OCI-LY1 (cell line): ENCODE data around the gene HLCS.

ENCODE experiments used
- H2AFZ ChIP-seq: fragments of 200-600 bp; sonication (generic), shearing (Covaris generic); 2 replicates; pipeline ENCODE4 v1.6.0; 2014; ENCODE audit warnings: antibody characterized with exemption, mild to moderate bottlenecking, low read length
- H3F3A ChIP-seq: fragments of 200-600 bp; sonication (generic), shearing (Covaris generic); 2 replicates; pipeline ENCODE4 v1.6.0; 2014; ENCODE audit warnings: mild to moderate bottlenecking, antibody characterized with exemption, low read length, moderate library complexity; ENCODE audit not compliant: insufficient read depth
- H3K27ac ChIP-seq: fragments of 200-600 bp; sonication (generic); 2 replicates; pipeline ENCODE4 v1.5.1; 2014; ENCODE audit warnings: low read length, mixed run types, mild to moderate bottlenecking, low read depth; ENCODE audit not compliant: poor library complexity, severe bottlenecking
- H3K27me3 ChIP-seq: fragments of 200-600 bp; sonication (generic); 2 replicates; pipeline ENCODE4 v1.6.0; 2014; ENCODE audit warnings: antibody characterized with exemption, mild to moderate bottlenecking, low read length, moderate library complexity; ENCODE audit not compliant: insufficient read depth
- H3K36me3 ChIP-seq: fragments of 200-600 bp; sonication (generic); 2 replicates; pipeline ENCODE4 v1.6.1; 2014; ENCODE audit warnings: mild to moderate bottlenecking, antibody characterized with exemption, low read length, moderate library complexity, mixed read lengths; ENCODE audit not compliant: insufficient read depth
- H3K4me1 ChIP-seq: fragments of 200-600 bp; sonication (generic); 2 replicates; pipeline ENCODE4 v1.5.1; 2014; ENCODE audit warnings: mild to moderate bottlenecking, low read length, moderate library complexity; ENCODE audit not compliant: insufficient read depth, severe bottlenecking
- H3K4me2 ChIP-seq: fragments of 200-600 bp; sonication (generic), shearing (Covaris generic); 2 replicates; pipeline ENCODE4 v1.6.1; 2014; ENCODE audit warnings: low read length
- H3K4me3 ChIP-seq: fragments of 200-600 bp; sonication (generic); 2 replicates; pipeline ENCODE4 v1.5.1; 2014; ENCODE audit warnings: low read length, low read depth, mild to moderate bottlenecking, mixed read lengths; ENCODE audit not compliant: poor library complexity, severe bottlenecking
- H3K79me2 ChIP-seq: fragments of 200-600 bp; shearing (Covaris generic); 2 replicates; pipeline ENCODE4 v1.6.1; 2016; ENCODE audit warnings: mixed run types, low read length, mixed read lengths; ENCODE audit not compliant: insufficient read depth
- H3K9ac ChIP-seq: fragments of 200-600 bp; sonication (generic), shearing (Covaris generic); 2 replicates; pipeline ENCODE4 v1.6.1; 2014; ENCODE audit warnings: mild to moderate bottlenecking, low read length, mixed read lengths
- H3K9me2 ChIP-seq: fragments of 200-600 bp; sonication (generic), shearing (Covaris generic); 2 replicates; pipeline ENCODE4 v1.6.1; 2014; ENCODE audit warnings: low read depth, mild to moderate bottlenecking, low read length, mixed read lengths
- H3K9me3 ChIP-seq: fragments of 200-600 bp; shearing (Covaris generic); 2 replicates; pipeline ENCODE4 v1.6.1; 2014; ENCODE audit warnings: low read length, mixed read lengths
- H4K20me1 ChIP-seq: fragments of 200-600 bp; sonication (generic), shearing (Covaris generic); 2 replicates; pipeline ENCODE4 v1.6.0; 2016; ENCODE audit warnings: mild to moderate bottlenecking, low read length; ENCODE audit not compliant: insufficient read depth
- CTCF ChIP-seq: fragments of 200-600 bp; sonication (generic), shearing (Covaris generic); IDR thresholded peaks from 2 replicates; pipeline ENCODE4 v1.5.1; 2017; ENCODE audit warnings: mild to moderate bottlenecking, antibody characterized with exemption, low read length, moderate library complexity, mixed read lengths
- EZH2 ChIP-seq: fragments of 200-600 bp; sonication (generic), shearing (Covaris generic); IDR thresholded peaks from 2 replicates; pipeline ENCODE4 v1.8.0; 2017; ENCODE audit warnings: borderline replicate concordance, mixed run types, mild to moderate bottlenecking, antibody characterized with exemption, low read length, moderate library complexity, mixed read lengths

HLCS gene

GRCh38 chr21:36706951-36707762, 259.3 kb downstream of the HLCS start:
- H3K79me2 ChIP-seq, result no peaks in the 10 kb centered on the region
- no peaks in the 10 kb centered on the region for H3K4me1 ChIP-seq
- H2AFZ ChIP-seq, result no peak overlapping the region
- H3K27ac ChIP-seq, result no peak overlapping the region
- H3K36me3 ChIP-seq, result no peaks in the 10 kb centered on the region
- H3F3A ChIP-seq, result no peaks in the 10 kb centered on the region
- H3K4me3 ChIP-seq, result no peak overlapping the region
- H3K9me2 ChIP-seq, result no peaks in the 10 kb centered on the region
- H4K20me1 ChIP-seq, result no peaks in the 10 kb centered on the region
- H3K9me3 ChIP-seq, result no peaks in the 10 kb centered on the region
- no peaks in the 10 kb centered on the region for H3K27me3 ChIP-seq
- TF ChIP-seq CTCF (no peak), EZH2 (no peak)
- H3K9ac ChIP-seq, result no peak overlapping the region
- no peak overlapping the region for H3K4me2 ChIP-seq

GRCh38 chr21:36706482-36706852, 260.0 kb downstream of the HLCS start:
- Histone ChIP-seq H3K79me2 (no peaks in the 10 kb centered on the region), H3K9me3 (no peaks in the 10 kb centered on the region), H3K9me2 (no peaks in the 10 kb centered on the region), H3K36me3 (no peaks in the 10 kb centered on the region), H3K4me2 (no peak overlapping the region), H3K27me3 (no peaks in the 10 kb centered on the region), H2AFZ (no peak overlapping the region), H3K4me1 (no peaks in the 10 kb centered on the region), H3K4me3 (no peak overlapping the region), H3K27ac (no peak overlapping the region), H4K20me1 (no peaks in the 10 kb centered on the region), H3K9ac (no peak overlapping the region), H3F3A (no peaks in the 10 kb centered on the region)
- TF ChIP-seq EZH2 (no peak), CTCF (no peak)

- Histone ChIP-seq H3K9me2 (no peaks in the 10 kb centered on the region), H3K27ac (no peak overlapping the region), H3K27me3 (no peaks in the 10 kb centered on the region), H4K20me1 (no peaks in the 10 kb centered on the region), H2AFZ (no peak overlapping the region), H3K79me2 (no peaks in the 10 kb centered on the region), H3K4me3 (no peak overlapping the region), H3K4me1 (no peaks in the 10 kb centered on the region), H3K4me2 (no peak overlapping the region), H3K36me3 (no peaks in the 10 kb centered on the region), H3F3A (no peaks in the 10 kb centered on the region), H3K9me3 (no peaks in the 10 kb centered on the region), H3K9ac (no peak overlapping the region)
- TF ChIP-seq CTCF (no peak), EZH2 (no peak)
Measured at GRCh38 chr21:36705679-36706481, 260.6 kb downstream of the HLCS start.
